NB4 (cell line): Measurements from ENCODE around the gene BATF2.
A peak's percentile ranks its signal among the peaks of the same experiment; 100 is the strongest.
"Not testable (repeated sequence)": the region's sequence is repeated elsewhere in the genome, so short reads cannot be mapped to it uniquely, and the experiment has no call there.

Experiments used
- DNase-seq: peaks from one replicate; pipeline ENCODE4 v3.0.0; 2010; ENCODE audit warnings: low read depth
- H3K4me3 ChIP-seq: one replicate; pipeline ENCODE4 v1.5.1; 2011; ENCODE audit warnings: mild to moderate bottlenecking, low read depth, low read length, moderate library complexity
- MYC ChIP-seq: IDR thresholded peaks from 2 replicates; pipeline ENCODE4 v1.6.1; 2011; ENCODE audit warnings: low read depth, low read length
- POLR2A ChIP-seq: IDR thresholded peaks from 2 replicates; pipeline ENCODE4 v1.6.1; 2011; ENCODE audit warnings: mild to moderate bottlenecking; ENCODE audit not compliant: insufficient read length; ENCODE audit errors: extremely low read depth
- TF ChIP-seq, protein P1 (sequence below): IDR thresholded peaks from 2 replicates; pipeline ENCODE4 v1.6.1; 2011; ENCODE audit warnings: low read depth, low read length
- TF ChIP-seq, protein P2 (sequence below): IDR thresholded peaks from one replicate; pipeline ENCODE4 v1.5.1; 2012; ENCODE audit warnings: low read depth, low read length

The BATF2 gene

DNA sequence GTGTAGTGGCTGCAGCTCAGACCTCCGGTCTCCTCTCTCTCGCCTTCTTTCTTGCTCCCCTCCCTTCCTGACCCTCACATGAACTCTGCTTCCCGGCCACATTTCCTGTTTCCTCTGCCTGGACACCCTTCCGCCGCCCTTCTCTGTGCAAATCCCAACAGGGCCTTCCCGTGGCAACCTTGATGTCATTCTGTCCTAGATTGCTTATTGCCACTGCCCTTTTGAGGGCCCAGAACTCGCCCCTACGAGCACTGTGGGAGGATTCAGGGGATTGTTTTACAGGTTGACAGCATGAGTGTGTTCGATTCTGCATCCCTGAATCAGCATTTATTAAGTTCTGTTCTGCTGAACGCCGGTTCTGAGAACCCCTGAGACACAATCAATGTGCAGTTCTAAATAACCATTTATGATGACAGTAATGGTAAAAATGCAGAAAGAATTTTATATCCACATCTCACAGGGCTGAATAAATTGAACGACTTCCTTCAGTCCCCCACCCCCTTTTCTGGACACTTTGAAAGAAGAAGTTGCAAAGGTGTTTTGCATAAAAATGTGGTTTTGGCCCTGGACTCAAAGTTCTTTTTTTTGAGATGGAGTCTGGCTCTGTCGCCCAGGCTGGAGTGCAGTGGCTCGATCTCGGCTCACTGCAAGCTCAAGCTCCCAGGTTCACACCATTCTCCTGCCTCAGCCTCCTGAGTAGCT, 6.4 kb downstream of the BATF2 start:
- no peak overlapping the region for H3K4me3 ChIP-seq
- peak; percentile 25 for DNase-seq
- TF ChIP-seq, protein P1, sequence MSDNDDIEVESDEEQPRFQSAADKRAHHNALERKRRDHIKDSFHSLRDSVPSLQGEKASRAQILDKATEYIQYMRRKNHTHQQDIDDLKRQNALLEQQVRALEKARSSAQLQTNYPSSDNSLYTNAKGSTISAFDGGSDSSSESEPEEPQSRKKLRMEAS = no peak
- TF ChIP-seq MYC (no peak), POLR2A (no peak)
- TF ChIP-seq, protein P2, sequence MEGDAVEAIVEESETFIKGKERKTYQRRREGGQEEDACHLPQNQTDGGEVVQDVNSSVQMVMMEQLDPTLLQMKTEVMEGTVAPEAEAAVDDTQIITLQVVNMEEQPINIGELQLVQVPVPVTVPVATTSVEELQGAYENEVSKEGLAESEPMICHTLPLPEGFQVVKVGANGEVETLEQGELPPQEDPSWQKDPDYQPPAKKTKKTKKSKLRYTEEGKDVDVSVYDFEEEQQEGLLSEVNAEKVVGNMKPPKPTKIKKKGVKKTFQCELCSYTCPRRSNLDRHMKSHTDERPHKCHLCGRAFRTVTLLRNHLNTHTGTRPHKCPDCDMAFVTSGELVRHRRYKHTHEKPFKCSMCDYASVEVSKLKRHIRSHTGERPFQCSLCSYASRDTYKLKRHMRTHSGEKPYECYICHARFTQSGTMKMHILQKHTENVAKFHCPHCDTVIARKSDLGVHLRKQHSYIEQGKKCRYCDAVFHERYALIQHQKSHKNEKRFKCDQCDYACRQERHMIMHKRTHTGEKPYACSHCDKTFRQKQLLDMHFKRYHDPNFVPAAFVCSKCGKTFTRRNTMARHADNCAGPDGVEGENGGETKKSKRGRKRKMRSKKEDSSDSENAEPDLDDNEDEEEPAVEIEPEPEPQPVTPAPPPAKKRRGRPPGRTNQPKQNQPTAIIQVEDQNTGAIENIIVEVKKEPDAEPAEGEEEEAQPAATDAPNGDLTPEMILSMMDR = no peak

DNA sequence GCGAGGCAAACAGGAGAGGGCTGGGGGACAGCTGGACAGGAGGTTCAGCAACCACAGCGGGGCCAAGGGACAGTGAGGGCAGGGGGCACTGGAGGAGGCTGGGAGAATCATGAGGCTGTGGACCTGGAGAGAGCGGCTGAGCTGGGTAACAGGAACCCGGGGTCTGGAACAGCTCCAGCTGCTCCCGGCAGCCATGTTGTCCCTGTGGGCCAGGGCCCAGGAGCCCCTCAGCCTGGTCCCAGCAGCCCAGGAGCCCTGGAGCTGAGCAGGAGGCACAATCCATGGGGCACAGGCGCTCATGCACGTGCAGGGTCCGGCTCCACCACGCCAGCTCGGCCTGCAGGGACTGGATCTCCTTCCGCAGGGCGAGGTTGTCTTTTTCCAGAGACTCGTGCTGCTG, 7.4 kb downstream of the BATF2 start:
- TF ChIP-seq POLR2A (no peak), MYC (no peak)
- TF ChIP-seq, protein P1 = no peak
- DNase-seq = no peak
- no peak overlapping the region for H3K4me3 ChIP-seq

DNA sequence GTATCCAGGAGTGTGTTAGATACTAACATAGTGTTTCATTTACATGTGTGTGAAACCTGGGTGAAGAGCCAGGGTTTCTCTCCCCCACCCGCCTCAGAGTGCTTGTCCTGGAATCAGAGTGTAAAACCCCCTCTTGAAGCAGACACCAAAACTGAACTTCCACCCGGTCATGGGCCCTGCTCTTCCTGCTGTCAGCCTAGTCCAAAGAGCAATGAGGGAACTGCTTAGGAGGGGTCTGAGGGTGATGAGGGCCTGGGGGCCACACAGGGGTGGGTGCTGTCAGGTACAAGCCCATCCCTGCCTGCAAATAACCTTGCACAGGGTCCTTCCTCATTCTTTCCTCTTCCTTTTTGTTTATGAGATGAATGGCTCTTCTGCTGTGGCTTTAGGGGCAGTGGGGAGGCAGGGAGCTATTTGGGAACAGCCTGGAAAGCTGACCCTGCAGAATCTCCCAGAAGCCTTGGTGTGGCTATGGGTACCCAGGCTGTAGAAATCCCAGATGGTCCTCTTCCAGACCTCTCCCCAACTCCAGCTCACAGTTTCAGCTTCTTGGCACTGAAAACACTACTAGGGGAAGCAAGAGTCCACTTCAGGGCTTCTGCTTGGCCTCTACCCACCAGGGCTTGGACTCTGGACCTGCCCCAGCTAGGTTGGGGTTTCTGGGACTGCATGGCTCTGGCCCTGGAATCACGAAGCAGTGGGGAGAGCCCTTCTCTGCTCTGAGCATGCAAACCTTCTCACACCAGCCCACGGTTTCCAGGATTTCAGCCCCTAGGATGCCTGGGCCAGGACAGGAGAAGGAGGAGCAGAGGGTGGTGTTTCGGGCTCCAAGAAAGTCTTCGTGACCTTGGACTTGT, 8.5 kb downstream of the BATF2 start:
- DNase-seq = no peak
- no peak overlapping the region for H3K4me3 ChIP-seq
- TF ChIP-seq, protein P2 = no peak
- TF ChIP-seq, protein P1 = no peak
- TF ChIP-seq POLR2A (no peak), MYC (no peak)

DNA sequence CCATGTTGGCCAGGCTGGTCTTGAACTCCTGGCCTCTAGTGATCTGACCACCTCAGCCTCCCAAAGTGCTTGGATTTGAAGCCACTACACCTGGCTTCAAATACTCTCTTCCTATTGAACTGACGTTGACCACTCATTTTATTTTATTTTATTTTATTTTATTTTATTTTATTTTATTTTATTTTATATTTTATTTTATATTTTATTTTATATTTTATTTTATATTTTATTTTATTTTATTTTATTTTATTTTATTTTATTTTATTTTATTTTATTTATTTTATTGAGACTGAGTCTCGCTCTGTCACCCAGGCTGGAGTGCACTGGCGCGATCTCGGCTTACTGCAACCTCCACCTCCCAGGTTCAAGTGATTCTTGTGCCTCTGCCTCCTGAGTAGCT, 13.4 kb downstream of the BATF2 start:
- not testable (repeated sequence) for H3K4me3 ChIP-seq, DNase-seq

DNA sequence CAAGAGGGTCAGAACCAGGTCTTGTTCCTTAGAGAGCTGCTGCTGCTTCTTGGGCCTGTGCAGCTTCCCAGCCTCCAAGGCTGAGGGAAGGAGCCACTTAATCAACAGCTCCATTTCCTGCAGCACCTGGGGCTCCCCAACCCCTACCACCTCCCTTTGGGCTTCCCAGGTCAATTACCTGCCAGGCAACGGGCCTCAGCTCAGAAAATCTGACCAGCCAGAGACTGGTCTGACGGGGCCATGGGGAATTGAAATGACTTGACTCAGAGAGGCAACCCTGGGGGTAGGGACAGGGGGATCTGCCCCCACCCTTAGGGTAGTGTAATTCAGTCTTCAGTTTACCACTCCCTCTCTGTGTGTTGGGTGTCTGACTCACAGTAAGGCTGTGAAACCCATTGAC, 20.1 kb downstream of the BATF2 start:
- H3K4me3 ChIP-seq = no peak overlapping the region
- DNase-seq = no peak
- TF ChIP-seq MYC (no peak), POLR2A (no peak)
- TF ChIP-seq, protein P1 = no peak
- TF ChIP-seq, protein P2 = no peak

DNA sequence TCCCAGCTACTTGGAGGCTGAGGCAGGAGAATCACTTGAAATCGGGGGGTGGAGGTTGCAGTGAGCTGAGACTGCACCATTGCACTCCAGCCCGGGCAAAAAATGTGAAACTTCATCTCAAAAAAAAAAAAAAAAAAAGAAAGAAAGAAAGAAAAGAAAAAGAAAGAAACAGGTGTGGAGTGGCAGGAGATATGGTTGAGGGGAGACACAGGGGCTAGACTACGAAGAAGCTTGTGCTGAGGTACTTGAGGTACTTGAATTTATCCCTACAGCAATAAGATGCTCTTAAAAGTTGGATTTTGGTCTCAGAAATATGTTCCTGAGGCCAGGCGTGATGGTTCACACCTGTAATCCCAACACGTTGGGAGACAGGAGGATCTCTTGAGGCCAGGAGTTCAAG, 22.6 kb downstream of the BATF2 start:
- TF ChIP-seq POLR2A (no peak), MYC (no peak)
- TF ChIP-seq, protein P2 = no peak
- TF ChIP-seq, protein P1 = no peak
- DNase-seq = no peak
- no peak overlapping the region for H3K4me3 ChIP-seq
